Sigmoid colon (tissue), 7 donors: ENCODE results near the gene TCEANC2. TPM values are rescaled to one million over a fixed set of nuclear protein-coding genes. Genes with fewer than 3 reads are reported as not detected.

Experiments used
- DNase-seq: peaks from one replicate; pipeline ENCODE4 v3.0.0-alpha.2; 2019
- H3K27ac ChIP-seq, 4 donors: fragments of 200-600 bp; sonication (generic); one replicate each; pipeline ENCODE4 v1.5.1; 2016 to 2019; ENCODE audit warnings: mild to moderate bottlenecking in 1 of 4
- H3K27me3 ChIP-seq, 3 donors: fragments of 200-600 bp; sonication (generic); one replicate each; pipeline ENCODE4 v1.5.1; 2019; ENCODE audit warnings: mild to moderate bottlenecking in 1 of 3
- H3K36me3 ChIP-seq, 4 donors: fragments of 200-600 bp; sonication (generic); one replicate each; pipeline ENCODE4 v1.5.1; 2016 to 2019
- H3K4me1 ChIP-seq, 4 donors: fragments of 200-600 bp; sonication (generic); one replicate each; pipeline ENCODE4 v1.5.1; 2017 to 2019
- H3K4me3 ChIP-seq, 4 donors: fragments of 200-600 bp; sonication (generic); one replicate each; pipeline ENCODE4 v1.5.1; 2017 to 2019; ENCODE audit warnings: mild to moderate bottlenecking in 2 of 4, moderate library complexity in 1 of 4
- H3K9me3 ChIP-seq, 4 donors: fragments of 200-600 bp in 3 of 4; sonication (generic) in 3 of 4; one replicate each; pipeline versions ENCODE4 v1.5.1 to v1.6.1; 2013 to 2019
- CTCF ChIP-seq, 4 experiments: fragments of 450-650 bp in 3 of 4; fragments of 200-600 bp in 1 of 4; IDR thresholded peaks; one replicate each; pipeline ENCODE4 v1.5.1; 2016 to 2019; ENCODE audit warnings: antibody characterized with exemption in 4 of 4, mild to moderate bottlenecking in 3 of 4, moderate library complexity in 2 of 4
- EP300 ChIP-seq, 4 donors: sonication (generic); formaldehyde crosslinking; IDR thresholded peaks; one replicate each; pipeline ENCODE4 v1.6.1; 2017; ENCODE audit warnings: antibody characterized with exemption in 4 of 4
- POLR2A ChIP-seq, 2 donors: fragments of 450-650 bp; IDR thresholded peaks; one replicate each; pipeline ENCODE4 v1.6.1; 2016; ENCODE audit warnings: antibody characterized with exemption in 2 of 2, mild to moderate bottlenecking in 2 of 2, moderate library complexity in 2 of 2
- POLR2AphosphoS5 ChIP-seq, 4 donors: sonication (generic); formaldehyde crosslinking; IDR thresholded peaks; one replicate each; pipeline ENCODE4 v1.6.1; 2017; ENCODE audit warnings: antibody characterized with exemption in 4 of 4
- WGBS, 2 donors: extraction: QIAGEN DNeasy Blood & Tissue Kit; methylation state at CpG; one replicate each; pipeline ENCODE4 v1.1.7; 2013; 5-methylcytosine and 5-hydroxymethylcytosine counted together
- intact Hi-C: fragments of 100-400 bp; cut with DNase I; formaldehyde crosslinking; loops from one replicate; pipeline ENCODE4 v1.15.1; 2023
- polyA plus RNA-seq, 3 donors: library from polyadenylated mRNA; stranded (reverse); fragments of 200-250 nt; gene quantifications; one replicate each; pipeline ENCODE4 v1.2.3, GENCODE V29; 2013
- total RNA-seq, 4 donors: library from RNA; depleted of rRNA; stranded (reverse); fragments of >200 nt; gene quantifications; one replicate each; pipeline ENCODE4 v1.1.0, GENCODE V29; 2016
- donor health status: healthy with polysubstance abuse.
- donor health status: Bipolar disorder and iron deficiency.
- donor health status: healthy.

Gene TCEANC2
- total and polyA plus RNA-seq, 7 donors = 1.8 to 6.9 (median 6.1) TPM

GRCh38 chr1:54111624-54112023, 58.2 kb downstream of the TCEANC2 start:
- no peak overlapping the region for H3K27ac ChIP-seq
- no peaks in the 10 kb centered on the region for H3K27me3 ChIP-seq
- intact Hi-C loops = no loop called here
- no peaks in the 10 kb centered on the region for H3K36me3 ChIP-seq
- TF ChIP-seq EP300 (IDR thresholded peaks at IDR 0.05) (no peak), POLR2A (IDR thresholded peaks at IDR 0.05) (no peak)
- 78 to 91% methylated on average over 3 of the region's 3 CpGs for WGBS, 2 donors
- no peaks in the 10 kb centered on the region for H3K9me3 ChIP-seq
- DNase-seq = no peak
- no peak overlapping the region for H3K4me3 ChIP-seq
- H3K4me1 ChIP-seq = peaks cover 0 to 7% (median 0%) of the 10 kb centered on the region in 4 donors

- H3K4me1 ChIP-seq = peaks cover 0 to 7% (median 0%) of the 10 kb centered on the region in 4 donors
- no peaks in the 10 kb centered on the region for H3K9me3 ChIP-seq
- no peak for TF ChIP-seq EP300 (IDR thresholded peaks at IDR 0.05)
- TF ChIP-seq POLR2A (IDR thresholded peaks at IDR 0.05) = no peak
- TF ChIP-seq POLR2AphosphoS5 (IDR thresholded peaks at IDR 0.05) = no peak
- TF ChIP-seq CTCF (IDR thresholded peaks at IDR 0.05) = no peak
- 92% methylated on average over 7 of the region's 7 CpGs for WGBS, 2 donors
- intact Hi-C loops = no loop called here
- H3K36me3 ChIP-seq = no peaks in the 10 kb centered on the region
- no peaks in the 10 kb centered on the region for H3K27me3 ChIP-seq
- H3K4me3 ChIP-seq = no peak overlapping the region
- H3K27ac ChIP-seq = no peak overlapping the region
- DNase-seq = no peak
These were observed 58.6 kb downstream of the TCEANC2 start for GRCh38 chr1:54112027-54112426.

- intact Hi-C loops = no loop called here
- TF ChIP-seq POLR2AphosphoS5 (IDR thresholded peaks at IDR 0.05) (no peak), POLR2A (IDR thresholded peaks at IDR 0.05) (no peak), CTCF (IDR thresholded peaks at IDR 0.05) (no peak), EP300 (IDR thresholded peaks at IDR 0.05) (no peak)
- H3K36me3 ChIP-seq = no peaks in the 10 kb centered on the region
- H3K27me3 ChIP-seq = no peaks in the 10 kb centered on the region
- no peak overlapping the region for H3K4me3 ChIP-seq
- 76% methylated on average over 5 of the region's 5 CpGs for WGBS, 2 donors
- DNase-seq = no peak
- H3K27ac ChIP-seq = no peak overlapping the region
- H3K4me1 ChIP-seq = peaks cover 0 to 7% (median 0%) of the 10 kb centered on the region in 4 donors
- no peaks in the 10 kb centered on the region for H3K9me3 ChIP-seq
These were observed 59.4 kb downstream of the TCEANC2 start for GRCh38 chr1:54112705-54113368.

GRCh38 chr1:54114001-54114400, 60.6 kb downstream of the TCEANC2 start:
- Histone ChIP-seq H3K36me3 (no peaks in the 10 kb centered on the region), H3K27ac (no peak overlapping the region), H3K27me3 (no peaks in the 10 kb centered on the region), H3K4me1 (peaks cover 0 to 7% (median 0%) of the 10 kb centered on the region in 4 donors), H3K4me3 (no peak overlapping the region), H3K9me3 (no peaks in the 10 kb centered on the region)
- TF ChIP-seq EP300 (IDR thresholded peaks at IDR 0.05) = no peak
- TF ChIP-seq POLR2AphosphoS5 (IDR thresholded peaks at IDR 0.05) = no peak
- TF ChIP-seq CTCF (IDR thresholded peaks at IDR 0.05) = no peak
- no peak for TF ChIP-seq POLR2A (IDR thresholded peaks at IDR 0.05)
- intact Hi-C loops = no loop called here
- 91 to 93% methylated on average over 4 of the region's 4 CpGs for WGBS, 2 donors
- DNase-seq = no peak

GRCh38 chr1:54114955-54115354, 61.5 kb downstream of the TCEANC2 start:
- Histone ChIP-seq H3K4me1 (no peaks in the 10 kb centered on the region), H3K9me3 (no peaks in the 10 kb centered on the region), H3K36me3 (no peaks in the 10 kb centered on the region), H3K27ac (no peak overlapping the region), H3K4me3 (no peak overlapping the region), H3K27me3 (no peaks in the 10 kb centered on the region)
- TF ChIP-seq EP300 (IDR thresholded peaks at IDR 0.05) = no peak
- DNase-seq = no peak
- intact Hi-C loops = no loop called here
- WGBS, 2 donors = 75 to 82% methylated on average over 6 of the region's 6 CpGs

GRCh38 chr1:54115520-54115919, 62.1 kb downstream of the TCEANC2 start:
- no peak overlapping the region for H3K27ac ChIP-seq
- TF ChIP-seq POLR2AphosphoS5 (IDR thresholded peaks at IDR 0.05) (no peak), POLR2A (IDR thresholded peaks at IDR 0.05) (no peak), EP300 (IDR thresholded peaks at IDR 0.05) (no peak), CTCF (IDR thresholded peaks at IDR 0.05) (no peak)

More at GRCh38 chr1:54115520-54115919, 62.1 kb downstream of the TCEANC2 start:
- Histone ChIP-seq H3K27me3 (no peaks in the 10 kb centered on the region), H3K36me3 (no peaks in the 10 kb centered on the region), H3K4me3 (no peak overlapping the region), H3K9me3 (no peaks in the 10 kb centered on the region), H3K4me1 (no peaks in the 10 kb centered on the region)
- DNase-seq = no peak
- WGBS, 2 donors = 94 to 95% methylated on average over 3 of the region's 3 CpGs
- intact Hi-C loops = no loop called here
